Testis (tissue), 3 donors: ENCODE data around the gene SDK1. TPM values are rescaled to one million over a fixed set of nuclear protein-coding genes. Genes with fewer than 3 reads are reported as not detected.

Experiments
- DNase-seq: peaks from one replicate; pipeline ENCODE4 v3.0.0-alpha.2; 2019
- H3K27ac ChIP-seq, 2 donors: fragments of 200-600 bp; sonication (generic); one replicate each; pipeline ENCODE4 v1.5.1; 2019
- H3K27me3 ChIP-seq: fragments of 200-600 bp; sonication (generic); one replicate; pipeline ENCODE4 v1.5.1; 2019
- H3K36me3 ChIP-seq: fragments of 200-600 bp; sonication (generic); one replicate; pipeline ENCODE4 v1.5.1; 2017; ENCODE audit warnings: low read depth; ENCODE audit errors: missing control alignments
- H3K4me1 ChIP-seq: fragments of 200-600 bp; sonication (generic); one replicate; pipeline ENCODE4 v1.5.1; 2019
- H3K4me3 ChIP-seq, 2 donors: fragments of 200-600 bp; sonication (generic); one replicate each; pipeline ENCODE4 v1.5.1; 2017 to 2019
- H3K9me3 ChIP-seq: fragments of 200-600 bp; sonication (generic); one replicate; pipeline ENCODE4 v1.5.1; 2017
- CTCF ChIP-seq, 3 experiments: fragments of 450-650 bp in 2 of 3; fragments of 200-600 bp in 1 of 3; sonication (generic) in 1 of 3; IDR thresholded peaks; one replicate each; pipeline ENCODE4 v1.5.1; 2016 to 2019; ENCODE audit warnings: antibody characterized with exemption in 3 of 3, mild to moderate bottlenecking in 2 of 3, moderate library complexity in 1 of 3
- POLR2A ChIP-seq: fragments of 450-650 bp; IDR thresholded peaks from one replicate; pipeline ENCODE4 v1.6.1; 2017; ENCODE audit warnings: antibody characterized with exemption, mild to moderate bottlenecking, moderate library complexity
- WGBS, 2 donors: methylation state at CpG; one replicate each; pipeline ENCODE4 v1.1.5; 2018; 5-methylcytosine and 5-hydroxymethylcytosine counted together
- intact Hi-C: fragments of 100-400 bp; cut with DNase I; formaldehyde crosslinking; loops from one replicate; pipeline ENCODE4 v1.15.1; 2023; ENCODE audit warnings: low total_unique reads
- polyA plus RNA-seq: library from polyadenylated mRNA; stranded (reverse); fragments of 350-450 nt; fragmentation: Illumina TruSeq; extraction: RNeasy Lipid Tissue Mini Kit (QIAGEN cat#74804); gene quantifications from one replicate; pipeline ENCODE4 v1.2.3, GENCODE V29; 2014; ENCODE audit warnings: low read depth, low replicate concordance; ENCODE audit not compliant: insufficient read depth
- total RNA-seq, 2 donors: library from RNA; depleted of rRNA; stranded (reverse); fragments of >200 nt; gene quantifications; one replicate each; pipeline ENCODE4 v1.2.3, GENCODE V29; 2016

Gene SDK1
- total and polyA plus RNA-seq, 3 donors from 2014 or later, result 20.0 to 36.2 (median 24.9) TPM

GRCh38 chr7:4045975-4046374 lies 744.9 kb downstream of the SDK1 start:
- no peaks in the 10 kb centered on the region for H3K27me3 ChIP-seq
- H3K4me1 ChIP-seq, result no peaks in the 10 kb centered on the region
- H3K9me3 ChIP-seq, result no peaks in the 10 kb centered on the region
- TF ChIP-seq POLR2A (no peak), CTCF (IDR thresholded peaks at IDR 0.05) (no peak)
- intact Hi-C loops, result no loop called here
- no peak for DNase-seq
- H3K36me3 ChIP-seq, result no peaks in the 10 kb centered on the region
- H3K4me3 ChIP-seq, result no peak overlapping the region
- no peak overlapping the region for H3K27ac ChIP-seq
- 93% methylated on average over 8 of the region's 8 CpGs for WGBS, 2 donors

GRCh38 chr7:4048336-4048735 lies 747.3 kb downstream of the SDK1 start:
- WGBS, 2 donors, result 93 to 94% methylated on average over 8 to 14 of the region's 14 CpGs
- H3K36me3 ChIP-seq, result no peaks in the 10 kb centered on the region
- DNase-seq, result no peak
- H3K27me3 ChIP-seq, result no peaks in the 10 kb centered on the region
- no peak overlapping the region for H3K27ac ChIP-seq
- intact Hi-C loops, result no loop called here
- no peaks in the 10 kb centered on the region for H3K9me3 ChIP-seq
- H3K4me3 ChIP-seq, result no peak overlapping the region
- no peaks in the 10 kb centered on the region for H3K4me1 ChIP-seq
- TF ChIP-seq POLR2A (no peak), CTCF (IDR thresholded peaks at IDR 0.05) (no peak)

- 95 to 98% methylated on average over 13 of the region's 13 CpGs for WGBS, 2 donors
- H3K27me3 ChIP-seq, result no peaks in the 10 kb centered on the region
- DNase-seq, result no peak
- no peaks in the 10 kb centered on the region for H3K9me3 ChIP-seq
- no peaks in the 10 kb centered on the region for H3K4me1 ChIP-seq
- no peak overlapping the region for H3K4me3 ChIP-seq
- intact Hi-C loops, result no loop called here
- TF ChIP-seq CTCF (IDR thresholded peaks at IDR 0.05) (no peak), POLR2A (no peak)
- H3K36me3 ChIP-seq, result no peaks in the 10 kb centered on the region
- no peak overlapping the region for H3K27ac ChIP-seq
Measured at GRCh38 chr7:4049202-4049601, 748.1 kb downstream of the SDK1 start.

GRCh38 chr7:4050126-4050660 lies 749.1 kb downstream of the SDK1 start:
- Histone ChIP-seq H3K4me3 (no peak overlapping the region), H3K27ac (no peak overlapping the region), H3K27me3 (no peaks in the 10 kb centered on the region), H3K36me3 (no peaks in the 10 kb centered on the region), H3K4me1 (no peaks in the 10 kb centered on the region), H3K9me3 (no peaks in the 10 kb centered on the region)
- DNase-seq, result no peak
- intact Hi-C loops, result no loop called here
- no peak for TF ChIP-seq CTCF (IDR thresholded peaks at IDR 0.05)
- 83 to 84% methylated on average over 11 of the region's 11 CpGs for WGBS, 2 donors

- no peak for DNase-seq
- Histone ChIP-seq H3K4me1 (no peaks in the 10 kb centered on the region), H3K36me3 (no peaks in the 10 kb centered on the region), H3K27ac (no peak overlapping the region), H3K27me3 (no peaks in the 10 kb centered on the region), H3K9me3 (no peaks in the 10 kb centered on the region), H3K4me3 (no peak overlapping the region)
- TF ChIP-seq POLR2A (no peak), CTCF (IDR thresholded peaks at IDR 0.05) (no peak)
- WGBS, 2 donors, result 85 to 87% methylated on average over 10 to 11 of the region's 11 CpGs
- intact Hi-C loops, result no loop called here
Measured at GRCh38 chr7:4051696-4052095, 750.6 kb downstream of the SDK1 start.
